ENCODE measurements around the gene ALDH1L1.

ALDH1L1 gene

DNA sequence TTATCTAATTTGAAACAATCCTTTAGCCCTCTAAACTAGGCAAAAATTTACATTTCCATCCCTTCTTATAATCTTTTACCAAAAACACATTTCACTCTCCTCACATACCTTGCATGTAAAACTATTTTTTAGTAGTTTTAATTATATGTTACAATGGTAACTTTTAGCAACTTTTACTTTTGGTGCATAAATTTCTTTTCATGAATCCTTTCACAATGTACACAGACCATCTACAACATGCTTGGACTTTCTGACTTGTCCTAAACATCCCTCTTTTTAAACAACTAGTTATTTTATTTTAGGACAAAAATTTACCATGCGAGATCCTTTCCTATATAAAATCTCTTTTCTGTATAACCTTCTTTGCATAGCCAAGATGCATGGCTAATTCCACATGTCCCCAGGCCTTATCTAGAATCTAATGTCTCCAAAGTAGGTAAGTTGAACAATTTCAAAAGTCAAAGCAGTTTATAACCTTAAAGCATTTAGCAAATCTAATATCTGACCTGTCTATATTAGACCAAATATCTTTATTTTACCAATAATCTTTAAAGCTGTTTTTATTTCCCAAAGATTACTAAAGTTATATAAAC is 14.4 kb upstream of the ALDH1L1 start:
- no peak for DNase-seq (ENCODE audit: low read depth, low spot score)

DNA sequence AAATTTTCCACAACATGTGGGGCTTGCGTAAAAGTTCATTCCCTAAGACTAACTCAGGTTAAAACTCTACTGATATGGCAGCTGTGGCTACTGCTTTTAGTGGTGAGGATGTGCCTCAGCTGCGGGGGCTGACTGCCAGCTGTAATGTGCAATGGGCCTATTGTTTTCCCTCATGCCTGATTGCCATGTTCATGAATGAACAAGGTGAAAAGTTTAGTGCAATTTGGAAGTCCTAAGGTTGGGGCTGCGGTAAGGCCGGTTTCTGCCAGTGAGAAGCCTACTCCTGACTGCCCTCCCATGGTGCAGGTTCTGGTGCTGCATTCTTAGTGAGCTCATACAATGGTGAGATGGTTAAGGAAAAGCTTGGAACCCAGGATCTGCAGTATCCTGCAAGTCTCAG is 10.9 kb upstream of the ALDH1L1 start:
- no peak for DNase-seq (ENCODE audit: low read depth, low spot score)

DNA sequence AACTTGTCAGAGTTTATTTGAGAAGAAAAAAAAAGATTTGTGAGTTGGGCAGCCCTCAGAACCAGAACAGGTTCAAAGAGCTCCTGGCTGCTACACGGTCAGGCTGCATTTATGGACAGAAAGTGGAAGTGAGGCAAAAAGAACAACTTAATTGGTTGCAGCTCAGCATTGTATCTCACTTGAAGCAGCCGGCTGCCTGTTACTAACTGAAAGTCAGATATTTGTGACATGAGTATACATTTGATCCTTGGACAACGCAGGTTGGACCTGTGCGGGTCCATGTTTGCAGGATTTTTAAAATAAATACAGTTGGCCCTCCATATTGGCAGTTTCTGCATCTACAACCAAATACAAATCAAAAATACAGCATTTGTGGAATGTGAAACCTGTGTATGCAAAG is 7.5 kb upstream of the ALDH1L1 start:
- no peak for DNase-seq (ENCODE audit: low read depth, low spot score)

DNA sequence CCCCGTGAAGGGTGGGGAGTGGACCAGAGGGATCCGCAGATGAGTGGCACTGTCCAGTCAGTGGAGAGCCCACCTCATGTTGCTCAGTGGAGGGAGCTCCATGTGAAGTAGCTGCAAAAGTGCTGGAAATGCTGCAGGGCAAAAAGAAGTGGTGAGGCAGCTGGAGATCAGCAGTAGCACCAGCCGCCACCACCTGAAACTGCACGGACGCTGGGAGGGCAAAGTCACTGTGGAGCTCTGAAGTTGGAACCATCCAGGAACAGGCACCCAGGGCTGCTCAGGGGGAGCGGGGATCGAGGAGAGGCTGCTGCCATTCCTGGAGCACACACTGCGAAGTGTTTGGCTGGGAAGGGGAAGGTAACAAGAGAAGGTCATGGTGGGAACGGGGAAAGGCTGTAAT is 6.4 kb upstream of the ALDH1L1 start:
- DNase-seq (ENCODE audit: low read depth, low spot score) = no peak

DNA sequence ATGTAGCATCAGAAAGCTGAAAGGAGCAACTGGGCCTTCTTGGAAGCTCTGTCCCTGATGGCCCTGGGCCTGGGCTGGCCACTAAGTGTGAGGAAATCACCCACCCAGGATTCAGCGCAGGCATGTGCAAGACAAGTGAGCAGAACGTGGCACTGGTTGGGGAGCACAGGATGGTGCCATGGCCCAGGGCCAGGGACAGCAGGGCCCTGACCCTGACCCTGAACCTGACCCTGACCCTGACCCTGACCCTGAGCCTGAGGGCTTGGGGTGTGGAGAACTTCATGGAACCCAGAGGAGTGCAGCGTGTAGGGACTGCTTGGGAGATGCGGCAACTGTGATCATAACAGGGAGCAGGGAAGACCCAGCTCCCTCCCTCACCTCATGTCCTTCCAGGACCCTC is 5.9 kb upstream of the ALDH1L1 start:
- no peak for DNase-seq (ENCODE audit: low read depth, low spot score)

DNA sequence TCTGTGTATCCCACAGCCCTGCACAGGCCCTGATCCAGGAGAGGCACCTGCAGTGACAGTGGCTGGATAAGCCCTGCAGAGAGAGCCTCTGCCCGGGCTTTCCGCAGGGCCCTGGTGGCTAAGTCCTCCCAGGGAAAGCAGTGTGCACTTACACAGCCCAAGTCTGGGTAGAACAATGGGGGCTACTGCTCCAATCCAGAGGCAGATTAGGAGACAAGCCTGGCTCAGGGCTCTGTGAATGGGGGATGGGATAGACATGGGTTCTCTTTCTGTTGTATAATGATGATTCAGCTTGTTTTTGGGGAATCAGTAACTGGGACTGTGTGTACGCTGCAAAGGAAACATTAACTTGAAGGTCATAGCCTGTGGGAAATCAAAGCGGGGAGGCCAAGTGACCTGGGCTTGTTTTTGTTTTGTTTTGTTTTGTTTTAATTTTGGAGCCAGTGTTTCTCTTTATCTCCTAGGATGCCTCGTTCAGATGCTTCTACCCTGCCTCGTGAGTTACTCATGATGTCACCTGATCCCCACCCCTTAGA is 4.1 kb upstream of the ALDH1L1 start:
- DNase-seq (ENCODE audit: low read depth, low spot score) = no peak

DNA sequence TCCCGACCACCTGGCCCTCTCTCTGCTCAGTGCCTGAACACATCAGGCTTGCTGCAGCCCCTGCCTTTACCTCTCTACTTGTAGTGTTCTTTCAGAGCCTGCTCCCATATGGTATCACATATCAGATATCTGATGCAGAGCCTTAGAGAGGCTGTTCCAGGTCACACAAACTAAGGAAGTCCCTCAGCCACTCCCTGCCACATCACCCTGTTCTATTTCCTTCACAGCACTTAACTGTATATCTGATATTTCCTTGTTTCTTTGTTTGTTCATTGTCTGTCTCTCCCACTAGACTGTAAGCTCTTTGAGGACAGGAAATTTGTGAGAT is 976 bp upstream of the ALDH1L1 start:
- no peak for DNase-seq (ENCODE audit: low read depth, low spot score)

DNA sequence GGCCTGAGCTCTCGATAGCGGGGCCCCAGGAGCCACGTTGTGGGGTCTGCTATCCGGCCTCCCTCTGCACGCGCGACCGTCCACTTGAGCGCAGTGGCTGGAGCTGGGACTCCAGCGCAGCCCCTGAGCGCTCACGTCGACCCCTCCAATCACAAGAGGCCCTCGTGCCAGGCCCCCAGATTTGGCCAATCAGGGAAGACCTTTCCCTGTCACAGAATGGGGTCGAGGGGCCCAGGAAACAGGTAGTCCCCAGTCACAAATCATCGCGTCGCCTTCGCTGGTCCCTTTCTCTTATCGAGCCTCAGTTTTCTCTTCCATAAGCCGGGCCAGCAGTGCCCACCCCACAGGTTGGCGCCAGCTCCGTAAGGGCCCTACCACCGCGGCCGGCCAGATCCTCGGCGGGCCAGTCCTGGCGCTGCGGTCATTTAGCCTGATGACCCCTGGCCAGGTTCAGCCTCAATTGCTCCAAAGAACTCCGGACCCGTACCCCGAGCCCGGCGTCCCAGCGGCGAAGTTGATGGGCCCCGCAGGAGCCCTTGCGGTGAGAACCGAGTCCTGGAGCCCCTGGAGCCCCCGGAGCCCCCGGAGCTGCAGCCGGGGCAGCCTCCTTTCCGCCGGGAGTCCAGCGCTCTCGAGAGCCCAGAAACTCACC is 435 bp downstream of the ALDH1L1 start:
- DNase-seq (ENCODE audit: low read depth, low spot score) = no peak

DNA sequence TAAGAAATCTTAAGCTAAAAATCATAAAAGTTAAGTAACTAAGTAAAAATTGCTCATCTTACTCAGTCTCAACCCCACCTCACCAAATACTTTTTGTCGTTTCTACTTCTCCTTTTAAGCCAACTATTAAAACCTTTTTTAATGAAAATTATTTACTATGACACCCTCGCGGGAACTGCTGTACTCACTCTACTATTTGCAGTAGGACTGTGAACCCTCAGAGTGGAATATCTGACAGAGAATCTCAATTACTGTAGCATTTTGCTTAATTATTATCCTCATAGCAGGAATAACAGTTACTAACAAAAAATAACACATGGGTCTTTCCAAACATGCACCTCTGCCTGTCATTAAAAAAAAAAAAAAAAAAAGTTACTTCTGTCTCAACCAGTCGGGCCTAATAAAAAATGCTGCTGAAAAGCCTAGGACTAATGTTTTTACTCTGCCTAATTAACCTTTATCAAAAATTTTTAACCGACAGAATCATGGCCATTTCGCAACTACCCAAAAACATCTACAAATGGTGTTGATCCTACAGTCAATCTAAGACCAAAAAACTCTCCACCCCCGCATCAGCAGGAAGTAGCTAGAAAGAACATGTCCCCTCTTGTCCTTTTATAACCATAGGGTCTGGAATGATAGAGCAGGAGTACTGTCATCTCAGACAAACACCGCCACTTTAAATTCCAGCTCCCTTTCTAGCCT is 10.2 kb downstream of the ALDH1L1 start:
- no peak for DNase-seq (ENCODE audit: low read depth, low spot score)

DNA sequence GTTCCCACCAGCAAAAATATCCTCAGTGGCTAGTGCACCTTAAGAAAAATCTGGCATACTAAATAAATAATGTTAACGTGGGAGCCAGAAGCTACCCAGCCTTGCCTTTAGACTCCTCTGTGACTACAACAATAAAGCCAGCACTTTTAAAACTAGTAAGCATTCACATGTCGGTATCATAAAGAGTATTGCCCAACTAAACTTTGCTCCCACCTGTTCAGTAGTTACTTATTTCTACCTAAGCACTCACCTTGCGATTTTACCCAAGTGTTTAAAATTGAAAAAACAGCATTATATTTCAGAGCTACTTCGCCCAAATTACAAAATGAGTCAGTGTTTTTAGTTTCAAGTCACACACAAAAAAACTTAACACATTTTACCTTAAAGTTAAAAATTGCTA is 12.8 kb downstream of the ALDH1L1 start:
- DNase-seq (ENCODE audit: low read depth, low spot score) = no peak

DNA sequence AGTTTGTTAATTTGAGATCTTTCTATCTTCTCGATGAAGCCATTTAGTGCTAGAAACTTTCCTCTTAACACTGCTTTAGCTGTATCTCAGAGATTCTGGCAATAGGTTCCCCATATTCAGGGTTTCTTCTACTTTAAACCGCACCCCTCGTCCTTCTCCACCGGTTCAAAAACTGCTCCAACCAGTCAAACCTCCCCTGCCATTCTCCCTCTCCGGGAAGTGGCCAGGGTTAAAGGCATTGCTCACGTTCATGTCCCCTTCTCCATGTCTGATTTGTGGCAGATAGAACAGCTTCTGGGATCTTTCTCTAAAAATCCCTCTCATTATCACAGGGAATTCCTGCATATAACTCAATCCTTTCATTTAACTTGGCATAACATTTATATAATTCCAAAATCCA is 14.4 kb downstream of the ALDH1L1 start:
- DNase-seq (ENCODE audit: low read depth, low spot score) = no peak

DNA sequence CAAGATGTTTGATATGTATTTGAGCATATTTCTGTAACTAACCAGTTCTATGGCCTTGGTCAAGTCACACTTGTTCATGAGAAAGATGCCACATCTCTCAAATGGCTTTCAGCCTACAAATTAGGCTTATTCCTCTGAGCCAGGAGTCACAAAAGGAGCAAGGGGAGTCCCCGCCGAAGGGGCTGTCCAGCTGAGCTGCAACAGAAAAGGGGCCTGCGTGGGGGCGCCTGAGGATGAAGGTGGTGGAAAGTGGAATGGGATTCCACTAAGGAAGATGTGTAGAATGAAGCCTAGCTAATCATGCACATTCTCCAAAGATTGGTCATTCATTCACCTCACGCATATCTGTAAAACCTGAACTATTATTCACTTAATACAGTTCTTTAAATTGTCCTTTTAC is 19.1 kb downstream of the ALDH1L1 start:
- no peak for DNase-seq (ENCODE audit: low read depth, low spot score)

DNA sequence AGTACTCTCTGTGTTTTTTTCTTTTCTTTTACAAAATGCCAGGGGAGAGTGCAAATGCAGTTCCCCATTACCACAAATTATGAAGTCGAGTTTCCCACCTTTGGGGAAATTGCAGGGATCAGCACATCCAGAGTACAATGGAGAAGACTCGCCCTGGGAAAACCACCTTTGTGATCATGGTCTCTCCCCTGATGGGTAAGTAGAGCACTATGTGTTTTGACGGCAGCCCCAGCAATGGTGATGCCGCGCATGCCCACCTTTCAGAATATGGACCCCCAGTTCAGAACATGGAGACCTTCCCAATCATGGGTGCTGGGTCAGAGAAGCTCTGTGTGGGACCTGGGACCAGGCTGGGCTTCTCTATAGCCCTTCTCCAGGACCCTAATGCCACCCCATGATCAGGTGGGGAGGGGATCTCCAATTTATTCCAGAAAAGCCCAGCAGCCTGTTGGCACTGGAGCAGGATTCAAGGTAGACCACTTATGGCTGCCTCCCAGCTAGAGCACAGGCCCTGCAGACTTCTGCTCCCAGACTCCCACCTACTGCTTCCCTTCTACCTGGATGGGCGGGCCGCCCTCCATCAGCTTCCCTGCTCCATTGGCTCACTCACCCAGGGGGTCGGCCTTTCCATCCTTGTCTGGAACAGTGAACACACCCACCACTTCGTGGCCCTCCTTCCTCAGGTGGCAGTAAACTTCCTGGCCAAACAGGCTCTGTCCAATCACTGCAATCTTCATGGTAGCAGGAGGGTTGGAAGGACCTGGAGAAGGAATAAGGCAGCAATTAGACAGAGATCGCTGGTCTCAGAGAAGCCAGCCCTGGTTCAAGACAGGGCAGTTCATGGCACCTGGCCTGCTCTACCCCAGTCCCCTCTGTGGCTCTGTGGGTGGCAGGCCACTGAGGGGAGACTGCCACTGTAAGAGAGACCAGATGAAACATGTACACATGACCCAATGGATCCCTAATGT is 19.9 kb downstream of the ALDH1L1 start:
- no peak for DNase-seq (ENCODE audit: low read depth, low spot score)

DNA sequence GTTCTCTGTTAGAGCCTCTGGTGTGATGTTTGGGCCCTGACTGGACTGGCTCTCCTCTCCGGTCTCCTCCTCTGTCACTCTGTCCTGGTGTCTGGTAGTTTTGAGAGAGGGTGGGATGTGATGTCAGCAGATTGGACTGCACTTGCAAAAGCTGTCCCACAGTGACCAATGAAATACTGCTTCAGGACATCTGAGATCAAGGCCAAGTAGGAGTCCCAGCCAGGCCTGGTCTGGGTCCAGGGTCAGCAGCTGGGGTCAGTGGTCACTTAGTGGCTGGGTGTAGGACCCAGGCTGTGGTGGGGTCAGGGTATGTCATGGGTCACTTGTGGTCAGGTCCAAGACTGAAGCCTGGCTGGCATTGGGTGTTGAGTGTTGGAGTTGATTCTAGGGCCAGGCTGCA is 20.9 kb downstream of the ALDH1L1 start:
- no peak for DNase-seq (ENCODE audit: low read depth, low spot score)

DNA sequence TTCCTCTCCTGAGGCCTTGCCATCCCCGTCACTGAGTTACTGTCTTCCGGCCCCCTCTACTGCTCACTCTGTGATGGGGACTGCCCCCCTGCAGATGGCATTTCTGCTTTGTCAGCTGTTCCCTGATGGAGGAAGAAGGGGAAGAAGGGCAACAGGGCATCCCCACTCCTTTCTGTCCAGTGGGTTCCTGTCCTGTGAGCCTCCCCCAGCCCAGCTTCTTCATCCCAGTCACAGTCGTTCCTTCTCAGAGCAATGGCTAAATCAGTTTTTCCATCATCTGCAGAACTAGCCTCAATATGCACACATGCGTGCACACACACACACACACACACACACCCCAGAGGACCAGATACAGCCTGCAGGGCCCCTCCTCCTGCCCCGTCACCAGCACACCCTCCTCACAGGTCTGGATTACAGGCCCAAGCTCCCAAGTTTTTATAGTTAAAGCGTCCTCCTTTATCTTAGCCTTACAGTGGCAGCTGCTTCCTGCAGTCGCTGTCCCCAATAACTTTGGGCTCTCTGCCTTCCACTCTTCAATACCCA is 21.4 kb downstream of the ALDH1L1 start:
- DNase-seq (ENCODE audit: low read depth, low spot score) = no peak

DNA sequence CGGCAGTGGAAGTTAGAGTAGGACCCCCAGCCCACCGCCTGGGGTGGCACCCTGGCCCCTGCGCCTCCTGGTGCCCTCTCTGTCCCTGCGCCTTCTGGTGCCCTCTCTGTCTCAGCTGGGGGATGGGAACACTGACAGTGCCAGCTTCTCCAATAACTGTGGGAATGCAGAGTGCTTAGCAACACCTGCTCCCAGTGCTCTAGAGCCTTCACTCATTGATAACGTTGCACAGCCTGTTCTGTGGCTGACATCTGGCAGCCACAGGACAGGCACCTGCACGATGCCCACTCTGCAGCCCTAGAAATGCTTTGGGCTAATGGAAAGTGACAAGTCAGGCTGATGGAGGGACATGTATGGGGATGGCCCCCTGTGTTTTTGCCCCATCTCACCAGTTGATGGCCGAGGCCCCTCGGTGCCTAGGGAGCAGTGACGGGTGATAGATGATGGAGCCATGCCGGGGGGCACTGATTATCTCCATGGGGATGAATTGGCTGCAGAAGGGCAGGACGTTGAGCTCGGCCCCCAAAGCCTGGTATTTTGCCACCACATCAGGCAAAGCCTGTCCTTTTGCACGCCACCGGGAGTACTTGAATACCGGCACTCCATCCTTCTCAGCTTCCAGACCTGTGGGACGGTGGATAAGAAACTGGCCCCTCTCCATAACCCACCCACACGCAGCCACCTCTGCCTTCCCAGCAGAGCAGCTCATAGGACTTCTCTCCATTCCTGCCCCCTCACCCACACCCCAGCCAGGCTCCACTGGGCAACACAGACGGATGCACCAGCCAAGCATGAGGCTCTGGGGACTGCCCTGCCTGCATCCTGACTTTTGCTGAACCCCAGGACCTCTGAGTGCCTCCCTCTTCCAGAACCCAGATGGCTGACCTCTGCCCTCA is 22.1 kb downstream of the ALDH1L1 start:
- DNase-seq (ENCODE audit: low read depth, low spot score) = no peak

DNA sequence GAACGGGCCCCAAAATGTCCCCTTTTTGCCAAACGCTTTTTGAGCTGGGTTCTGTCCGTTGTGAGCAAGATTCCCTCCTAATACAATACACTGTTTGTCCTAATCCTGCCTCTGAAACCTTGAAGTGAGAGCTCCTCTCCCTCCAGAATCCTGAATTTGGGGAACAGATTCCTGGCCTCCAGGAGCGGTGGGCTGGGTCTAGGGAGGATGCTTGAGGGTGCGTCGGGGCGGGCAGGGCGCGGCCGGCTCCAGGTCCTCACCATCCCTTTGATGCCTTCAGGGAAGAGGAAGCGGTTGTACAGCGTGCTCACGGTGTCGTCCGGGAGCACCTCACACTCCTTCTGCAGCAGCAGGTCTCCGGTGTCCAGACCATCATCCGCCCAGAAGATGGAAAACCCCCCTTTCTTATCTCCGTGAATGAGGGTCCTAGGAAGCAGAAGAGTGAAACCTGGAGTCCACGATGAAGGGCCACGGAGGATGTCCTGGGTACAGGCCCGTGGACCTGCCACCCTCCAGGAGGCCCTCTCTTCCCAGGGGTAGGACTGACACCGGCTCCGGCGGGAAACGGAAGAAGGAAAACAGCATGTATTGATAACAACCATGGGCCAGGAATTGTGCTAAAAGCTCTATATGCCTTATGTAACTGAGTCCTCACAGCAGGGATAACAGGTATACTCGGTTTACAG is 23.2 kb downstream of the ALDH1L1 start:
- DNase-seq (ENCODE audit: low read depth, low spot score) = no peak

DNA sequence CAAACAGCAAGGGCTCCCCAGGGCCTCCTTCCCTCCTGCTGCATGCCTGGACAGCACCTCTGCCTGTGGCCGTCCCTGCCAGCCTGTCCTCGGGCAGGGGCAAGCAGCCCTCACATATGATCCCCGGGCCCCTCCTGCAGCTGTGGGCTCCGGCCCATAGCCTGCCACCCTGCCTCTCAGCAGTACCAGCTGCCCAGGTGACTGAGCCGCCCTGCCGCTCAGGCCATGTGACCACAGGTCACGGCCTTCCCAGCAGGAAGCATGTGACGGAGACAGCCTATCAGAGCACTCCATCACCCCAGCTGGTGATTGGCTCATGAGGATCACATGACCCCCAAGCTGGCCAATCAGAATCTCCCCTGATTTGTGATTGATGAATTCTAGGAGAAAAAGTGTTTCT is 23.9 kb downstream of the ALDH1L1 start:
- DNase-seq (ENCODE audit: low read depth, low spot score) = no peak

DNA sequence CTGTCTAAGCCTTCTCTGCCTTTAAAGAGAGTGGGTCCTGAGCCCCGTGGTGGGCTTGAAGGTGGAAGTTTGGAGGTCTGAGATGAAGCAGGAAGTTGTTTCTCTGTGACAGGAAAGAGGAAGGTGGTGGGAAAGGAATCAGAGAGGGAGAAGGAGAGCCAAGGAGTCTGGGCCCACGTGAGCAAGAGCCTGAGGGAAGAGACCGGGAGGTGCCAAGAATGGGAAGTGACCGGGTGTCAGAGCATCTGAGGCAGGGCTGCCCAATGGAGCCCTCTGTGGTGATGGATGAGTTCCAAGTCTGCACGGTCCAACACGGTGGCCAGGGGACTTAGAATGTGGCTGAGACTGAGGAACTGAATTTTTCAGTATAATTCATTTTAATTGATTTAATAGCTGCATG is 24.6 kb downstream of the ALDH1L1 start:
- no peak for DNase-seq (ENCODE audit: low read depth, low spot score)

DNA sequence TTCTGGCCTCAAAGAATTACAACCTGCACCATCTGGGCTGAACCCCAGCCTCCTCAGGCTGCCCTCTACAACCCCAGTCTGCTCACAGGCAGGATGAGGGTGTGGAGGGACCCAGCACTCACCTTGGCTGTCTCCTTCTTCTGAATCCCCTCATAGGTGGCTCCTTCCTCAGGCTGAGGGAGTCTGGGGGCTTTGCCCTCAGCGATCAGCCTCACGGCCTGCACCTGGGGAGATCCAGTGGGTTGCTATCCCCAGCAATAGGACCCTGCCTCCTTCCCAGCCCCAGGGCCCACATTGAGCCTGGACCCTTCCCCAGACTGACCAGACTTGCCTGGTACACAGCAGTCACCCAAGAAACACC is 25.1 kb downstream of the ALDH1L1 start:
- no peak for DNase-seq (ENCODE audit: low read depth, low spot score)

All from smooth muscle cell of the brain vasculature (primary cell).